Measurements from ENCODE around the gene ZNRD2.

DNA sequence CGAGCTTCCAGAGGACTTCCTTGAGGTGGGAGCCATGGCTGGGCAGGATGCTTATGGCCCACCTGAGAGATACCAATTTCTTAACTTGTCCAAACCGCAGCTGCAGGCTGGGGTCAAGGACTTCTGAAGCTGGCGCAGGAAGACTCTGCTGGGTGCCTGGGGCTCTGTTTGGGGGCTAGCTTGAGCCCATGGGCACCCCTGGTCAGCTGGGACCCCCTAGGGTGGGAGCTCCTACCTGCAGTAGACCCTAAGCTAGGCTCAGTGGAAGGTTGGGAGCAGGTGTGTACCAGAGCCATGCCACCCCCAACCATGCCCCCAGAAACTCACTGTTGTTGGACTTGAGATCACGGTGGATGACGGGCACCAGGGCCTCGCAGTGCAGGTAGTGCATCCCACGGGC, 42.4 kb downstream of the ZNRD2 start:
- TF ChIP-seq CTCF (IDR thresholded peaks at IDR 0.05) (no peak), POLR2A (IDR thresholded peaks at IDR 0.05; ENCODE audit: low read depth) (no peak)

Data from esophagus muscularis mucosa (tissue), 3 donors.